ENCODE data around the gene OMP. TPM values are rescaled to one million over a fixed set of nuclear protein-coding genes. Genes with fewer than 3 reads are reported as not detected.

OMP gene
- polyA plus RNA-seq, 1 donor from 2014 or later, result not detected

DNA sequence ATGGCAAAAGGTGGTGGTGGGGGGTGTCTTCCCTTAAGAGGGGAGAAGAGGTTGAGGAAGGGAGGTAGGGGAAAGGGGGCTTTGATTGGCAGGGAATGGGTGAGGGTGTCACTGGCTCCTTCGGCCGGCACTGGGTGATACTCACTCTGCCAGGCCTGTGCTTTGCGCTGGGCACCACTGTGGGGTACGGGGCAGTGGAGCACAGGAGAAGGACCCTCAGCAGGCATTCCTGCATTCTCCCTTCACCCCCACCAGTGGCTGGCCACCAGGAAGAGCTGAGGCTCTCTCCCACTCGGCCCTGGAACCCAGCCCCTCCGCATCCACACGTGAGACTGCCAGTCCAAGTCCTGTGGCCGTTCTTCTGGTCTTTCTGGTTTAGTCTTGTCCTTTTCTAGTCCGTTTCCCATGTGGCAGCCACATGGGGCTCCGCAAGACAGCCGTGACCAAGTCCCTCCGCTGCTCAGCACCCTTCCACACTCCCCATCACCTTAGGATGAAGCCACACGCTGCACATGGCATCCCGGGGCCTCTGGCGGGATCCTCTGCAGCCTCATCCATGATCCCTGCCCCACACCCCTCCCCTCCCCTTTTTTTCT, 27.9 kb upstream of the OMP start:
- Histone ChIP-seq H3K36me3 (ENCODE audit: insufficient read depth, low read length) (no peaks in the 10 kb centered on the region), H3K4me2 (ENCODE audit: low read length) (no peak overlapping the region), H3F3A (ENCODE audit: insufficient read depth, low read length, poor library complexity, severe bottlenecking) (no peaks in the 10 kb centered on the region), H3K4me3 (ENCODE audit: low read length) (no peak overlapping the region), H2AFZ (ENCODE audit: low read depth, low read length) (no peak overlapping the region), H3K9me2 (ENCODE audit: insufficient read depth, low read length) (no peaks in the 10 kb centered on the region), H4K20me1 (ENCODE audit: insufficient read depth) (no peaks in the 10 kb centered on the region), H3K27ac (ENCODE audit: low read length) (no peak overlapping the region), H3K9me3 (ENCODE audit: low read length) (peaks cover 7% of the 10 kb centered on the region), H3K27me3 (ENCODE audit: insufficient read depth, low read depth, low read length) (no peaks in the 10 kb centered on the region), H3K79me2 (replicated peaks; ENCODE audit: insufficient read depth, low read length) (no peaks in the 10 kb centered on the region), H3K9ac (ENCODE audit: low read length) (no peak overlapping the region)
- TF ChIP-seq POLR2AphosphoS5 (IDR thresholded peaks at IDR 0.05), result no peak
- TF ChIP-seq EZH2 (IDR thresholded peaks at IDR 0.05; ENCODE audit: borderline replicate concordance, insufficient read depth, low read length, poor library complexity, severe bottlenecking), result no peak
- no peak for TF ChIP-seq EP300 (conservative IDR thresholded peaks at IDR 0.05; ENCODE audit: poor library complexity, severe bottlenecking)
- no peak for TF ChIP-seq MXI1 (conservative IDR thresholded peaks at IDR 0.05; ENCODE audit: poor library complexity, severe bottlenecking)
- no peak for TF ChIP-seq RAD21 (conservative IDR thresholded peaks at IDR 0.05)
- no peak for TF ChIP-seq SMC3 (conservative IDR thresholded peaks at IDR 0.05; ENCODE audit: poor library complexity)
- TF ChIP-seq, protein P1, sequence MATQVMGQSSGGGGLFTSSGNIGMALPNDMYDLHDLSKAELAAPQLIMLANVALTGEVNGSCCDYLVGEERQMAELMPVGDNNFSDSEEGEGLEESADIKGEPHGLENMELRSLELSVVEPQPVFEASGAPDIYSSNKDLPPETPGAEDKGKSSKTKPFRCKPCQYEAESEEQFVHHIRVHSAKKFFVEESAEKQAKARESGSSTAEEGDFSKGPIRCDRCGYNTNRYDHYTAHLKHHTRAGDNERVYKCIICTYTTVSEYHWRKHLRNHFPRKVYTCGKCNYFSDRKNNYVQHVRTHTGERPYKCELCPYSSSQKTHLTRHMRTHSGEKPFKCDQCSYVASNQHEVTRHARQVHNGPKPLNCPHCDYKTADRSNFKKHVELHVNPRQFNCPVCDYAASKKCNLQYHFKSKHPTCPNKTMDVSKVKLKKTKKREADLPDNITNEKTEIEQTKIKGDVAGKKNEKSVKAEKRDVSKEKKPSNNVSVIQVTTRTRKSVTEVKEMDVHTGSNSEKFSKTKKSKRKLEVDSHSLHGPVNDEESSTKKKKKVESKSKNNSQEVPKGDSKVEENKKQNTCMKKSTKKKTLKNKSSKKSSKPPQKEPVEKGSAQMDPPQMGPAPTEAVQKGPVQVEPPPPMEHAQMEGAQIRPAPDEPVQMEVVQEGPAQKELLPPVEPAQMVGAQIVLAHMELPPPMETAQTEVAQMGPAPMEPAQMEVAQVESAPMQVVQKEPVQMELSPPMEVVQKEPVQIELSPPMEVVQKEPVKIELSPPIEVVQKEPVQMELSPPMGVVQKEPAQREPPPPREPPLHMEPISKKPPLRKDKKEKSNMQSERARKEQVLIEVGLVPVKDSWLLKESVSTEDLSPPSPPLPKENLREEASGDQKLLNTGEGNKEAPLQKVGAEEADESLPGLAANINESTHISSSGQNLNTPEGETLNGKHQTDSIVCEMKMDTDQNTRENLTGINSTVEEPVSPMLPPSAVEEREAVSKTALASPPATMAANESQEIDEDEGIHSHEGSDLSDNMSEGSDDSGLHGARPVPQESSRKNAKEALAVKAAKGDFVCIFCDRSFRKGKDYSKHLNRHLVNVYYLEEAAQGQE (IDR thresholded peaks at IDR 0.05; ENCODE audit: borderline replicate concordance), result no peak
- no peak for TF ChIP-seq TAF1 (IDR thresholded peaks at IDR 0.05; ENCODE audit: low read depth)
- TF ChIP-seq, protein P2, sequence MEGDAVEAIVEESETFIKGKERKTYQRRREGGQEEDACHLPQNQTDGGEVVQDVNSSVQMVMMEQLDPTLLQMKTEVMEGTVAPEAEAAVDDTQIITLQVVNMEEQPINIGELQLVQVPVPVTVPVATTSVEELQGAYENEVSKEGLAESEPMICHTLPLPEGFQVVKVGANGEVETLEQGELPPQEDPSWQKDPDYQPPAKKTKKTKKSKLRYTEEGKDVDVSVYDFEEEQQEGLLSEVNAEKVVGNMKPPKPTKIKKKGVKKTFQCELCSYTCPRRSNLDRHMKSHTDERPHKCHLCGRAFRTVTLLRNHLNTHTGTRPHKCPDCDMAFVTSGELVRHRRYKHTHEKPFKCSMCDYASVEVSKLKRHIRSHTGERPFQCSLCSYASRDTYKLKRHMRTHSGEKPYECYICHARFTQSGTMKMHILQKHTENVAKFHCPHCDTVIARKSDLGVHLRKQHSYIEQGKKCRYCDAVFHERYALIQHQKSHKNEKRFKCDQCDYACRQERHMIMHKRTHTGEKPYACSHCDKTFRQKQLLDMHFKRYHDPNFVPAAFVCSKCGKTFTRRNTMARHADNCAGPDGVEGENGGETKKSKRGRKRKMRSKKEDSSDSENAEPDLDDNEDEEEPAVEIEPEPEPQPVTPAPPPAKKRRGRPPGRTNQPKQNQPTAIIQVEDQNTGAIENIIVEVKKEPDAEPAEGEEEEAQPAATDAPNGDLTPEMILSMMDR (IDR thresholded peaks at IDR 0.05; ENCODE audit: poor library complexity, severe bottlenecking), result no peak

DNA sequence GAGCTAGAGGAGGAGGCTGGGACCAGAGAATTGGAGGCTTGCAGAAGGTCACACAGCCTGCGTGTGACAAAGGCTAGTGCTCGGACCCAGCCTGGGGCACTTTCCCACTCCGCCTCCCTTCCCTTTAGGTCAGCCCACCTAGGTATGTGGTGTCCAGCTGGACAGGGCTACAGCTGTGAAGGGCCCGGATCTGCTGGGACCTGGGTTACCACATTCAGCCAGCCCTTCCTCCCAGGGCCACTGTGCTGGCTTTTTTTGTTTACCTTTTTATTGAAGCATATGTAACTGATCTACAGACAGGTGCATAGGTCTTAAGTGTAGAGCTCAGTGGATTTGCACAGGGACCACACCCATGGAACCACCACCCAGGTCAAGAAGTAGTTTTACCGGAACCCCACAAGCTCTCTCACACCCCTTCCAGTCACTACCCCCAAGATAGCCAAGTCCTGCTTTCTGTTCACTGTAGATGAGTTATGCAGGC, 27.2 kb upstream of the OMP start:
- TF ChIP-seq EP300 (conservative IDR thresholded peaks at IDR 0.05; ENCODE audit: poor library complexity, severe bottlenecking) (no peak), MXI1 (conservative IDR thresholded peaks at IDR 0.05; ENCODE audit: poor library complexity, severe bottlenecking) (no peak), EZH2 (IDR thresholded peaks at IDR 0.05; ENCODE audit: borderline replicate concordance, insufficient read depth, low read length, poor library complexity, severe bottlenecking) (no peak), SMC3 (conservative IDR thresholded peaks at IDR 0.05; ENCODE audit: poor library complexity) (no peak), RAD21 (conservative IDR thresholded peaks at IDR 0.05) (no peak), TAF1 (IDR thresholded peaks at IDR 0.05; ENCODE audit: low read depth) (no peak), POLR2AphosphoS5 (IDR thresholded peaks at IDR 0.05) (no peak)
- Histone ChIP-seq H3K27me3 (ENCODE audit: insufficient read depth, low read depth, low read length) (no peaks in the 10 kb centered on the region), H2AFZ (ENCODE audit: low read depth, low read length) (no peak overlapping the region), H3K4me3 (ENCODE audit: low read length) (no peak overlapping the region), H3K9ac (ENCODE audit: low read length) (no peak overlapping the region), H3K27ac (ENCODE audit: low read length) (no peak overlapping the region), H3F3A (ENCODE audit: insufficient read depth, low read length, poor library complexity, severe bottlenecking) (no peaks in the 10 kb centered on the region), H3K79me2 (replicated peaks; ENCODE audit: insufficient read depth, low read length) (no peaks in the 10 kb centered on the region), H3K36me3 (ENCODE audit: insufficient read depth, low read length) (no peaks in the 10 kb centered on the region), H4K20me1 (ENCODE audit: insufficient read depth) (no peaks in the 10 kb centered on the region), H3K9me2 (ENCODE audit: insufficient read depth, low read length) (no peaks in the 10 kb centered on the region), H3K4me2 (ENCODE audit: low read length) (no peak overlapping the region), H3K9me3 (ENCODE audit: low read length) (peaks cover 7% of the 10 kb centered on the region)
